GM15510 (cell line): ENCODE data around the gene CCDC51.

ENCODE experiments used
- POLR2A ChIP-seq: IDR thresholded peaks from 3 replicates; pipeline ENCODE4 v1.6.1; 2011; ENCODE audit warnings: borderline replicate concordance; ENCODE audit not compliant: insufficient read length; ENCODE audit errors: extremely low read depth

The CCDC51 gene

DNA sequence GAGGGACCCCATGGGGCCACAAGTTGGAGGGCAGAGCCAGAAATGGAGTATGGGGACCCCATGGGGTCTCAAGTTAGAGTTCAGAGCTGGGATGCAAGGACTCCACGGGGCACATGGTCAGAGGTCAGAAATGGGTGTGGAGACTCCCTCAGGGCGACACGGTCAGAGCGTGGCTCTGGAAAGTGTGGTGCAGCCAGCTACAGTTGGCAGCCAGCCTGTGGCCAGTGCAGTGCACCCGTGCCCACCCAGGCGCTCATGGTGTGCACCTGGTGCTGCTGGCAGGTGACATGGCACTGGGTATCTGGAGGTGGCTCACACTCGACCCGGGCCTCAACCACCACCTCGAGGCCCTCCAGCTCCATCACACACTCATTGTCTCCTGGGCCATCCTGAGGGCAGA is 21.3 kb downstream of the CCDC51 start:
- no peak for TF ChIP-seq POLR2A

DNA sequence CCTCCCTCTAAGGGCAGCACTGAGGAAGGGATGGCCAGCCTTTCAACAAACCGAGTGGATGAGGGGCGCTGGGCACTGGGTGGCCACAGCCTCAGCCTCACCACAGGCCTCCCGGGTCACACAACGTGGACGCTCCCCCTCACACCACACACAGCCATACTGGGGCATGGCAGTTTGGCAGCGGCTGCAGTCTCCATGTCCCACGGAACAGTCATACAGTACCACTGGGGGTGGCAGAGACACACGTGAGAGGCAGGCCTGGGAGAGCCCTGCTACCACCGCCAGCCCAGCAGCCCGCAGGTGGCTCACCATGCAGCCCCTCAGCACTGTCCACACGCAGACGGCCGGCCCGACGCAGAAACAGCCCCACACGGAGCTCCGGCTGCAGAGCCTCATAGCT is 21.8 kb downstream of the CCDC51 start:
- no peak for TF ChIP-seq POLR2A

DNA sequence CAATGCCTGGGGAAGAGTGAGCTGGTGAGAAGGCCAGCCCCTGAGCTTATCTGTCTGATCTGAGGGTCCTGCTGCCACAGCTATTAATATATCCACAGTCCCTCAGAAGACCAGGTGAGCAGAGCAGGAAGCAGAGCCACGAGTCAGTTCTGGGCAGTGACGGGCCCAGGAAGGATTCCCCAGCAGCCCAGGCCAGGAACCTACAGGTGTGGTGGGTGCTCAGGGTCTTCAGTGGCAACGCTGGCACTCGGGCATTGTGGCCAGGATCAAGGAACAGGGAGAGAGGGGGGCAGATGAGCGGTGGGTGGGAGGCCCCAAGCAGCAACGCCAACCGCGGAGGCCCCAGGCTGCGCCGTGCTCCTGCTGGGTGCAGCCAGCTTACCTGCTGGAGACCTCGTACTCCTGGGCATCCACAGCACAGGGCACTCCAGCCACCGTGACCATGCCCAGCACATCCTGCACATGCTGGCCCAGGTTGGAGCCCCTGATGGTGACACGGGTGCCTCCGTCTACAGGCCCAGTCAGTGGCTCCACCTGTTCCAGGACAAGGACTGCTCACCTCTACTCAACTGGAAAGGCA is 22.3 kb downstream of the CCDC51 start:
- TF ChIP-seq POLR2A = no peak

DNA sequence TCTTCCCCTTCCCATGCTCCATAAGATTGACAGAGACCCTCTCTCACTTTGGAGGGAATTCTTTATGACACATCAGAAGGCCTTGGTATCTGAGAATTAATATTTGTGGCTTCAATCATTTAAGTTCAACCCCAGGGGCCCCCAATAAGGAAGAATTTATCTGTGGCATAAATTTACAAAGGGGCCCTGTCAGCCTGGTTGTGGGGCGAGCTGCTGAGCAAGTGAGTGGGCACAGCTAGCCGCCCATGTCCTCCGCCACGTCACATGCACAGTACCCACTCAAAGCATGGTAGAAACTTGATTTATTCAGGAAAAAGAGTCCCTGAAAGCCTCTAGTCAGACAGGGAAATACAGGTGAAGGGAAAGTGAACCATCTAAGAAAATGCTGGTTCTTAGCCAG is 23.4 kb downstream of the CCDC51 start:
- TF ChIP-seq POLR2A = no peak

DNA sequence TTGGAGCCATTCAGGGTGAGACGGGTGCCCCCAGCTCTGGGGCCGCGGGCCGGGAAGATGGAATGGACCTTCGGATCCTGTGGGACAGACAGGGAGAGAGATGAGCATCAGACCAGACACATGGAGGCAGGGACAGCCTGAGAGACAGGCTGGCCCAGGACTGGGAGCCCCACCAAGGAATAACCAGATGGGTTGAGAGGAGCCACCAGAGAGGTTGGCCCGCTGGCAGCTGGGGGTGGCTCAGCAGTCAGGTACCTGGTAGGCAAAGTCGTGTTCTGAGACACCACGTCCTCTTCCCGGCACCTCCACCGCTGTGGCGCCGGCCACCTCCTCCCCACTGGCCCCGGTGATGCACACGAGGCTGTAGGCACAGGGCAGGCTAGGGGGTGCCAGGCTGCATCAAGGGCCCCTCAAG is 23.8 kb downstream of the CCDC51 start:
- no peak for TF ChIP-seq POLR2A

DNA sequence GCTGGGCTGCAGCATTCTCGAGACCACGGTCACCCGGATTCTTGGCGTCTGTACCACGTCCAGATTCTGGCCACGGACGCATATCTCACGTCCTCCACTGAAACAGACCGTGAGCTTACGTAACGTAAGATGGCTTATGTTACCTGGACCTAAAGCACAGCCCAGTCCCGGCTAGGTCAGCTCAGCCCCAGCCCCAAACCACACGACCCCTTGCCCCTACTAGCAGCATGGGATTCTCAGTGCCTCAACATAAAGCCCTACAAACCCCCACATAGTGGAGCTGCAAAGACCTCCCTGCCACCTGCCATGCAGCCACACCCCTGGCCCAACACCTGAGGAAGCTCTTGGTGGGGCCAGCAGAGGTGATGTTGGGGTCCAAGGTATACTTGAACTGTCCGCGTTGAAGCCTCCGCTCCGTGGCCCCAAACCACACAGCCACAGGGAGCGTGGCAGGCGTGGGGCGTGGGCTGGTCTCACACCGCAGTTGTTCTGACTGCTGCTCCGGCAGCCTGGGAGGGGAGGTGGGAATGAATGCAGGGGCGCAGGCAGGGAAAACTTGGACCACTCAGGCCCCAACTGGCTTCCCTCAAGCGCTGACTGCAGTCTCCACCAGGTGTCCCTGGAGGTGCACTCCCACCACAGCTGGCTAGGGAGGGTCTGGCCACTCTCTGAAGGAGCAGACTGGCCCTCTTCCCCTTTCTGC is 24.5 kb downstream of the CCDC51 start:
- no peak for TF ChIP-seq POLR2A

DNA sequence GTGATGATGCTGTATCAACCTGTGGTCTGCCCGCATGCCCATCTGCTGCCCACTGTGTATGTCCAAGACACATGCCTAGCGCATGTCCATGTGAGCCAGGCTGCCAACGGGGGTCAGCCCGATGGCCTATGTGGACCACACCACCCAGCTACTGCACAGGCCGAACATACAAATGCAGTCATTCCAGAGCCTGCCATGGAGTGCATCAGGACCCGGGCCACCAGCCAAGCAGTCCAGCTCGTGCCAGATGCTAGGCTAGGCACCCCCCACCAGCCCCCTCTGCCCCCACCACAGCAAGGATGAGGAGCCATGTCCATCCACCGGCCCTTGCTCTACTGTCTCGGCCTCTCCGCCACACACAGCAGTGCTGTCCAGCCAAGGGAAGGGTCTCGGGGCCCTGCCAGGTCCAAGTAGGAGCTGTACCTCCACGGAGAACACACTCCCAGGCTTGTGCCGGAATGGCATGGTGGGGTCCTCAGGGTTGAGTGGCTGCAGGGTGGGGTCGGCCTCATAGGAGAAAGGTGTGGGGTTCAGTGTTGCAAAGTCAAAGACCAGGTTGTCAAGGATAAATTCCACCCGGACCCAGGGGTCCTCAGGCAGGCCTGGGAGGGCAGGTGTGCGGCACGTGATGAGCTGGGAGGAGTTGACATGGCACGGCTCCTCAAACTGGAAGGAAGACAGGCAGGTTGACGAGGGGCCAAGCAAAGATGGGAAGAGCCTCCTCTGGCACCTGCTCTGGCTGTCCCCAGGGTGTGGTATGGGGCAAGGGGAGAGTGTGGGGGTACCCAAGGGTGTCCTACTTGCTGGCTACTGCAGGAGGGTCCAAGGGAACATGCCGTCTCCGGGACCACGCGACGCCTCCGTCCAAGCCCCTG is 25.3 kb downstream of the CCDC51 start:
- no peak for TF ChIP-seq POLR2A

DNA sequence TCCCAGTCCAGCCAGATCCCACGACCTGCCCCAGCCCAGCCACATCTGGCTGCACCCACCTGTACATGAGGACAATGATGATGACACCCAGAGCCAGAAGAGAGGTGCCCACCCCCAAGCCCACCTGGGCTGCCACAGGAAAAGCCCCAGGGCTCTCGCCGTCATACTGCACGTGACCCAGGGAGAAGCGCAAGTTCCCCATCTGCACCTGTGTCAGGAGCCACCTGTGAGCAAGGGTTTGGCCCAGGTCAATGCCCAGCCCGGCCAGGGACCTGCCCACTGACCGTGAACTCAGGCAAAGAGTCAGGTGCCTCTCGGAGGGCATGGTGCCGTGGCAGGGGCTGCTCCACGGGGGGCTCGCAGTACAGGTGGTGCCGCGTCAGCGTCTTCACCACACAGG is 26.3 kb downstream of the CCDC51 start:
- TF ChIP-seq POLR2A = no peak

DNA sequence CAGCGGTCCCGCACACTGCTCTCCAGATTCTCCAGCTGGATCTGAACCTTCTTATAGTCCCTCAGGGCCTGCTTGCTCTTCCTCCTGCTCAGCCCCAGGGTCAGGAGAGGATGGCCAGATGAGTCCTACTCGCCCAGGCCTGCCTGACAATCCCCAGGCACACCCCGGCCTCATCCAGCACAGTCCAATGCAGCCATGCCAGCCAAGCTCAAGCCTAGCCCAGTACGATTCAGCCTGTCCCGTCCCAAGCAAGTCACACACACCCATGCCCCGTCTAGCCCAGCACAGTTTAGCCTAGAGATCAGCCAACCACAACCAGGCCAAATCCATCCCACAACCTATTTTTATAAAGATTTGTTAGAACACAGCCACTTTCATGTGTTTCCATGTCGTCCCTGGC is 26.8 kb downstream of the CCDC51 start:
- no peak for TF ChIP-seq POLR2A

DNA sequence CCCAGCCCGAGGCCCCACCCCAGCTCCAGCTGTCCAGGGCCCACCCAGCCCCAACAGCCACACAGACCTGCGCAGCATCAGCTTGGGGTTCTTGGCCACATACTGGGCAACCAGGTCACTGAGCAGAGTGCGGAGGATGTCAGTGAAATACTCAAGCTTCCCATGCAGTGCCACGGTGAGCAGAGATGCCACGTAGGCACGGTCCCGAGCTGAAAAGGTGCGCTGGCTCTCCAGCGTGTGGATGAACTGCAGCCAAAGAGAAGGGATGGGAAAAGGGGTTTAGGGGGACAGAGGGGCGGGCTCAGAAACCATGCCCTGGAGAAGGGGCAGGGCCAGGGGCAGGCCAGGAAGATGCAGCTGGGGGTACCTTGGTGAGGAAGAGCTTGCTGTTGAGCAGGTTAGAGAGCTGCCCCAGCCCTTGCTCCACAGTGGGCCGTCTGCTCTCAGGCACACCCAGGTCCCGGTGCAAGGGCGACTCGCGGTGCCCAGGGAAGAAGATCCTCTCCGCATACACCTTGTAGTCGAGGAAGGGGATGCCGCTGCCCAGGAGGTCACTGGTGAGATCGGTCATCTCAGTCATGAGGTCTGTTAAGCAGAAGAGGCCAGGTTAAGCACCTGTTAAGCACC is 27.4 kb downstream of the CCDC51 start:
- no peak for TF ChIP-seq POLR2A

DNA sequence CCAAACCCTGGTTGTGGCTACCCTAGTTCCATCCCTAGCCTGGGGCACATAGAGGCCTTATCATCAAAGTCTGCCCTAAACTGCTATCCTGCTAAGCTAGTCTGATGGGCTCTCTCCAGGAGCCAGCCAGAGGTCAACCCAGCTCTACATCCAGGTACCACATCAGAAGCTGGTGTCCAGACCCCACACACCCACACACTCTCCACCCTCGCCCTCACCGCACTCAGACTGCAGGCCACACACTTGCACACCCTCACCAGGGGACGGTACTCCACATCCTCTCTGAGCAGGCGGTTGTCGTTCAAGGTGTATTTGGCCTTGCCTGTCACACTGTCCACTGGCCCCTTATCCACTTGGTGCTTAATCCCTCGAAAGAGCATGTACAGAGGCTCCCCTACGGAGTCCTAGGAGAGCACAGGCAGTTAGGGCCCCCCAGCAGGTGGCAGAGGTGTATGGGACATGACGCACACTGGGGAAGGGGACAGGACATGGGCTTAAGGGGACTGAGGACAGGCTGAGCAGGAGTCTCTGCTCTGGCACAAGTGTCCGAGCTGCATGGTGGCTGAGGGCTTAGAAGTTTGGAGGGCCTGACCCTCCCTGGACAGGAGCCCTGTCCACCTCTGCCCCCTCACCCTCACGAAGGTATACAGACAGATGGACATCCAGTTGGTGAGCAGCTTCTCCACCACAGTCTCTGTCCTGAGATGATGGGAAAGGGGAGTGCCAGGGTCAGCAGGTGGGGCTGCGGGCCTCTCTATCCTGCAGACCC is 28.1 kb downstream of the CCDC51 start:
- TF ChIP-seq POLR2A = no peak

DNA sequence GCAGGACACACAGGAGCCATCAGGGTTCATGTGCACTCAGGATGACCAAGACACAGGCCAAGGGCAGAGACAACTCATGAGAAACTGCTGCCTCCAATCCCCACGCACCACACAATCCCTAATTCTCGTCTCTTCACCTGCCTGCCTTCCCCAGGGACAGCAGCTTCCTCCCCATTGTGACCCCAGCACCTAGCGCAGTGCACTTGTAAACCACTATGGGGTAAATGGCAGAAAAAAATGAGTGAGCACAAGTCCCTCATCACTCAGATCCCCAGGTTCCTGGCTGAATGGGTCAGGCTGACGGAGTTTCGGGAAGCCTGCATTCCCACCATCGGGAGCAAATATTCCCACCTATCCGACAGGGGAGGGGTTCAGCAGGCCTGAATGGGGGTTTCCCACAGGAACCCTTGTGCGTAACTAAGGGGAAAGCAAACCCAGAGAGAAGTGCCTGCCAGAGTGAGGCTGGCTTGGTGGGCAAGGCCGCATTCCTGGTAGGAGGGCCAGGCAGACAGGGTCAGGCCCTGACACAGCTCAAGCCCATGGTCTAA is 28.8 kb downstream of the CCDC51 start:
- no peak for TF ChIP-seq POLR2A

DNA sequence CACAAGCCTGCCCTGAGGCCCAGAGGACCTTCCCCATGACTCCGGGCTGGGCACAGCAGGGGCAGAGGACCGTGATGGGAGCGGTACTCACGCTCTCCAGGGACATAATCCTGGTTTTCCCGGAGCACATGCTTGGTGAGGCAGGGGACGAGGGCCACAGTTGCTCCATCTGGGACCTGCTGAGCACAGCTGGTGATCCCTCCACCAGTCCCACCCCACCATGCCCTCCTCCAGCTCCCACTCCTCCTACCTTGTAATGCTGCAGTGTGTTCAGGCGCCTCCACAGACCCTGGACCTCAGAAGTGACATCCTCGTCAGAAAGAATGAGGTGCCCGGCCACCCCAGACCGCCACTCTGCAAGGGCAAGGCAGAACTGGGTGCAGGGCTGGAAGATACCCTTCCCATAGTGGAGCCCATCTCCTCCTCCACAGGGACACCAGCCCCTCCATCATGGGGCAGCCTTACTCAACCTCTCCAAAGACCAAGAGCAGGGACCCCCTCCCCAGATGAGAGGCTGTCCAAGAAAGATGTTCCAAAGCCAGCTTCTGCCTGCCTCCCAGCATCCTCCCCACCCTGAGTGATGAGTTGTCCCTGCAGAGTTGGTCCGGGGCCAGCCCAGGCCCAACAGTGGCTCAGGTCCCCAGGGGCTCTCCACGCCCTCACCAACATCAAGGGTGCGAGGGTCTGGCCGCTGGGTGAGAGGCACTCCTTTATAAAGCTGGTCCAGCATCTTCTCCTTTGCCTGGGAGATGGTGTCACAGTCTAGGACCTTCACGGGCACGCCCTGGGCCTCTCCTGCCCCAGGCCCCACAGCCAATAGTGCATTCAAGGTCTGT is 29.5 kb downstream of the CCDC51 start:
- TF ChIP-seq POLR2A = no peak
